ENCODE measurements around the gene GABRB1.
A peak's percentile ranks its signal among the peaks of the same experiment; 100 is the strongest.

GABRB1 gene

GRCh38 chr4:47068986-47069385 lies 37.6 kb downstream of the GABRB1 start:
- Histone ChIP-seq H3K27me3 (replicated peaks; ENCODE audit: insufficient read depth, low read length) (no peaks in the 10 kb centered on the region), H3F3A (ENCODE audit: insufficient read depth, low read length) (no peaks in the 10 kb centered on the region), H3K4me2 (ENCODE audit: low read depth, low read length) (no peak overlapping the region), H3K9me3 (replicated peaks; ENCODE audit: insufficient read depth, low read length) (no peaks in the 10 kb centered on the region), H3K79me2 (ENCODE audit: low read length) (no peaks in the 10 kb centered on the region), H3K9me2 (replicated peaks; ENCODE audit: insufficient read depth, low read length) (no peaks in the 10 kb centered on the region), H3K36me3 (replicated peaks; ENCODE audit: insufficient read depth, low read length) (no peaks in the 10 kb centered on the region), H4K20me1 (ENCODE audit: insufficient read depth, low read length) (no peaks in the 10 kb centered on the region), H3K27ac (ENCODE audit: low read length) (no peak overlapping the region), H3K4me1 (ENCODE audit: low read length) (no peaks in the 10 kb centered on the region), H3K9ac (ENCODE audit: low read length) (no peak overlapping the region), H2AFZ (ENCODE audit: low read length) (no peak overlapping the region), H3K4me3 (ENCODE audit: low read length) (no peak overlapping the region)
- no peak for DNase-seq
- TF ChIP-seq CTCF (IDR thresholded peaks at IDR 0.05; ENCODE audit: low read length) (no peak), EZH2 (optimal IDR thresholded peaks at IDR 0.05; ENCODE audit: low read depth, low read length) (no peak), EZH2phosphoT487 (IDR thresholded peaks at IDR 0.05; ENCODE audit: low read length) (no peak)

- Histone ChIP-seq H3K27ac (ENCODE audit: low read length) (no peak overlapping the region), H3K4me2 (ENCODE audit: low read depth, low read length) (no peak overlapping the region), H2AFZ (ENCODE audit: low read length) (no peak overlapping the region), H3F3A (ENCODE audit: insufficient read depth, low read length) (no peaks in the 10 kb centered on the region), H4K20me1 (ENCODE audit: insufficient read depth, low read length) (no peaks in the 10 kb centered on the region), H3K9me3 (replicated peaks; ENCODE audit: insufficient read depth, low read length) (no peaks in the 10 kb centered on the region), H3K9me2 (replicated peaks; ENCODE audit: insufficient read depth, low read length) (no peaks in the 10 kb centered on the region), H3K4me3 (ENCODE audit: low read length) (no peak overlapping the region), H3K79me2 (ENCODE audit: low read length) (no peaks in the 10 kb centered on the region), H3K27me3 (replicated peaks; ENCODE audit: insufficient read depth, low read length) (no peaks in the 10 kb centered on the region), H3K4me1 (ENCODE audit: low read length) (no peaks in the 10 kb centered on the region), H3K9ac (ENCODE audit: low read length) (no peak overlapping the region), H3K36me3 (replicated peaks; ENCODE audit: insufficient read depth, low read length) (no peaks in the 10 kb centered on the region)
- TF ChIP-seq EZH2phosphoT487 (IDR thresholded peaks at IDR 0.05; ENCODE audit: low read length), result no peak
- no peak for DNase-seq
Observed at GRCh38 chr4:47071901-47072341, 40.6 kb downstream of the GABRB1 start.

GRCh38 chr4:47073647-47074046 lies 42.3 kb downstream of the GABRB1 start:
- no peaks in the 10 kb centered on the region for H3K9me2 ChIP-seq (replicated peaks; ENCODE audit: insufficient read depth, low read length)
- no peaks in the 10 kb centered on the region for H4K20me1 ChIP-seq (ENCODE audit: insufficient read depth, low read length)
- H2AFZ ChIP-seq (ENCODE audit: low read length), result no peak overlapping the region
- no peaks in the 10 kb centered on the region for H3K27me3 ChIP-seq (replicated peaks; ENCODE audit: insufficient read depth, low read length)
- H3K4me3 ChIP-seq (ENCODE audit: low read length), result no peak overlapping the region
- H3K9ac ChIP-seq (ENCODE audit: low read length), result no peak overlapping the region
- no peak overlapping the region for H3K27ac ChIP-seq (ENCODE audit: low read length)
- H3K36me3 ChIP-seq (replicated peaks; ENCODE audit: insufficient read depth, low read length), result no peaks in the 10 kb centered on the region
- DNase-seq, result peak; percentile 2
- no peaks in the 10 kb centered on the region for H3K79me2 ChIP-seq (ENCODE audit: low read length)
- TF ChIP-seq CTCF (IDR thresholded peaks at IDR 0.05; ENCODE audit: low read length), result no peak
- no peak for TF ChIP-seq EZH2 (optimal IDR thresholded peaks at IDR 0.05; ENCODE audit: low read depth, low read length)
- no peak for TF ChIP-seq EZH2phosphoT487 (IDR thresholded peaks at IDR 0.05; ENCODE audit: low read length)
- no peaks in the 10 kb centered on the region for H3F3A ChIP-seq (ENCODE audit: insufficient read depth, low read length)
- H3K4me2 ChIP-seq (ENCODE audit: low read depth, low read length), result no peak overlapping the region
- H3K4me1 ChIP-seq (ENCODE audit: low read length), result no peaks in the 10 kb centered on the region
- H3K9me3 ChIP-seq (replicated peaks; ENCODE audit: insufficient read depth, low read length), result no peaks in the 10 kb centered on the region

- no peaks in the 10 kb centered on the region for H3K79me2 ChIP-seq (ENCODE audit: low read length)
- no peak overlapping the region for H3K4me3 ChIP-seq (ENCODE audit: low read length)
- H3F3A ChIP-seq (ENCODE audit: insufficient read depth, low read length), result no peaks in the 10 kb centered on the region
- no peaks in the 10 kb centered on the region for H3K9me2 ChIP-seq (replicated peaks; ENCODE audit: insufficient read depth, low read length)
- no peaks in the 10 kb centered on the region for H3K9me3 ChIP-seq (replicated peaks; ENCODE audit: insufficient read depth, low read length)
- H3K27ac ChIP-seq (ENCODE audit: low read length), result no peak overlapping the region
- DNase-seq, result peak; percentile 2
- H3K36me3 ChIP-seq (replicated peaks; ENCODE audit: insufficient read depth, low read length), result no peaks in the 10 kb centered on the region
- no peak overlapping the region for H3K9ac ChIP-seq (ENCODE audit: low read length)
- H3K4me1 ChIP-seq (ENCODE audit: low read length), result no peaks in the 10 kb centered on the region
- no peak overlapping the region for H2AFZ ChIP-seq (ENCODE audit: low read length)
- no peaks in the 10 kb centered on the region for H4K20me1 ChIP-seq (ENCODE audit: insufficient read depth, low read length)
- no peak overlapping the region for H3K4me2 ChIP-seq (ENCODE audit: low read depth, low read length)
- no peak for TF ChIP-seq CTCF (IDR thresholded peaks at IDR 0.05; ENCODE audit: low read length)
- TF ChIP-seq EZH2 (optimal IDR thresholded peaks at IDR 0.05; ENCODE audit: low read depth, low read length), result no peak
- no peak for TF ChIP-seq EZH2phosphoT487 (IDR thresholded peaks at IDR 0.05; ENCODE audit: low read length)
- no peaks in the 10 kb centered on the region for H3K27me3 ChIP-seq (replicated peaks; ENCODE audit: insufficient read depth, low read length)
Observed at GRCh38 chr4:47074816-47075215, 43.4 kb downstream of the GABRB1 start.
